GM12878 (cell line): ENCODE results near the gene OAF. TPM values are rescaled to one million over a fixed set of nuclear protein-coding genes. Genes with fewer than 3 reads are reported as not detected.

ENCODE experiments used
- ATAC-seq: fragments of 200-7000 bp; cut with Tn5 transposase; 3 replicates; pipeline ENCODE4 v1.9.1; 2020; ENCODE audit warnings: mild to moderate bottlenecking, moderate library complexity
- BruUV-seq: library from RNA; stranded (reverse); fragments of 400-500 nt; replicated peaks from 2 replicates; lab custom pipeline; 2021; lab: Mats Ljungman, UMichigan
- CTCF ChIA-PET: fragments of 300-600 bp; sonication (Branson Sonifier 250); formaldehyde crosslinking; extraction: SDS; loops from one replicate; lab custom pipeline; 2021; ENCODE audit warnings: inconsistent platforms; lab: Yijun Ruan, JAX
- POLR2A ChIA-PET: fragments of 350-600 bp; formaldehyde crosslinking; extraction: SDS; loops from one replicate; lab custom pipeline; 2021; ENCODE audit warnings: inconsistent platforms; lab: Charles Lee
- RAD21 ChIA-PET: fragments of 300-600 bp; sonication (Branson Sonifier 250); formaldehyde crosslinking; loops from one replicate; lab custom pipeline; 2023; ENCODE audit warnings: antibody characterized with exemption; ENCODE audit not compliant: unreplicated experiment; lab: Charles Lee
- SMC1A ChIA-PET: fragments of 300-600 bp; sonication (Branson Sonifier 250); formaldehyde crosslinking; loops from one replicate; lab custom pipeline; 2023; ENCODE audit not compliant: unreplicated experiment, uncharacterized antibody; lab: Charles Lee
- DNase-seq: peaks from one replicate; pipeline ENCODE4 v3.0.0-alpha.2; 2011; ENCODE audit warnings: low read depth, low spot score
- FAIRE-seq: peaks from 3 replicates; lab custom pipeline; 2011; peaks lifted over from hg19 to GRCh38; lab: Jason Lieb, UNC
- H2AFZ ChIP-seq: 2 replicates; pipeline ENCODE4 v1.6.0; 2011; ENCODE audit warnings: low read depth, low read length, control low read depth; ENCODE audit not compliant: control insufficient read depth
- H3K27ac ChIP-seq: 2 replicates; pipeline ENCODE4 v1.5.1; 2011; ENCODE audit warnings: control low read depth; ENCODE audit not compliant: control insufficient read depth, insufficient read depth
- H3K27me3 ChIP-seq, 2 experiments: replicated peaks in 1 of 2; 2 replicates each; pipeline versions ENCODE4 v1.6.0 to v1.6.1; 2011; ENCODE audit warnings: low read length in 1 of 2; ENCODE audit not compliant: control insufficient read depth in 2 of 2, insufficient read depth in 2 of 2
- H3K36me3 ChIP-seq, 2 experiments: 2 replicates each; pipeline ENCODE4 v1.5.1; 2011; ENCODE audit warnings: low read length in 1 of 2; ENCODE audit not compliant: control insufficient read depth in 2 of 2, insufficient read depth in 2 of 2
- H3K4me1 ChIP-seq: 2 replicates; pipeline ENCODE4 v1.6.1; 2011; ENCODE audit warnings: mild to moderate bottlenecking, low read length, moderate library complexity, mixed read lengths; ENCODE audit not compliant: control insufficient read depth, insufficient read depth
- H3K4me2 ChIP-seq: 2 replicates; pipeline ENCODE4 v1.6.0; 2011; ENCODE audit warnings: control low read depth; ENCODE audit not compliant: control insufficient read depth, insufficient read depth
- H3K4me3 ChIP-seq: fragments of 200-600 bp; sonication (generic); 2 replicates; pipeline ENCODE4 v1.5.1; 2016
- H3K79me2 ChIP-seq: 2 replicates; pipeline ENCODE4 v1.6.0; 2011; ENCODE audit warnings: low read length; ENCODE audit not compliant: control insufficient read depth, insufficient read depth
- H3K9ac ChIP-seq: 2 replicates; pipeline ENCODE4 v1.8.0; 2011; ENCODE audit warnings: low read length, control low read depth, mixed read lengths; ENCODE audit not compliant: control insufficient read depth, insufficient read depth
- H3K9me3 ChIP-seq: replicated peaks from 3 replicates; pipeline ENCODE4 v1.5.1; 2011; ENCODE audit warnings: mild to moderate bottlenecking, low read length; ENCODE audit not compliant: control insufficient read depth, insufficient read depth
- H4K20me1 ChIP-seq: 2 replicates; pipeline ENCODE4 v1.6.0; 2011; ENCODE audit not compliant: control insufficient read depth, insufficient read depth
- MXI1 ChIP-seq: fragments of 150-350 bp; IDR thresholded peaks from 2 replicates; pipeline ENCODE4 v1.6.1; 2011; ENCODE audit warnings: low read depth, mild to moderate bottlenecking, inconsistent platforms, low read length, improper control_type of control experiment
- NR2C1 ChIP-seq: fragments of 450-650 bp; IDR thresholded peaks from 2 replicates; pipeline ENCODE4 v1.6.1; 2017; ENCODE audit warnings: antibody characterized with exemption, mild to moderate bottlenecking, moderate library complexity
- PML ChIP-seq: IDR thresholded peaks from 2 replicates; pipeline ENCODE4 v1.6.1; 2012; ENCODE audit warnings: low read length, inconsistent platforms
- REST ChIP-seq: IDR thresholded peaks from 2 replicates; pipeline ENCODE4 v1.6.1; 2012; ENCODE audit warnings: mild to moderate bottlenecking, low read depth, low read length
- SMAD5 ChIP-seq: IDR thresholded peaks from 2 replicates; pipeline ENCODE4 v1.6.1; 2016; ENCODE audit warnings: antibody characterized with exemption, low read depth
- SP1 ChIP-seq: IDR thresholded peaks from one replicate; pipeline ENCODE4 v1.6.1; 2011; ENCODE audit warnings: low read depth, low read length
- SRF ChIP-seq, 2 experiments: IDR thresholded peaks; 2 replicates each; pipeline ENCODE4 v1.6.1; 2011; ENCODE audit warnings: low read depth in 2 of 2, low read length in 2 of 2, mild to moderate bottlenecking in 1 of 2, moderate library complexity in 1 of 2
- STAT1 ChIP-seq: fragments of 450-650 bp; conservative IDR thresholded peaks from 2 replicates; pipeline ENCODE4 v1.6.1; 2014; ENCODE audit warnings: antibody characterized with exemption, mild to moderate bottlenecking
- WGBS: methylation state at CpG from one replicate; pipeline ENCODE4 v1.1.6; 2016; ENCODE audit warnings: low lambda C conversion rate; ENCODE audit not compliant: insufficient replicate concordance, insufficient coverage; ENCODE audit errors: missing lambda C conversion rate; 5-methylcytosine and 5-hydroxymethylcytosine counted together
- in situ Hi-C: fragments of 300-500 bp; cut with MboI; formaldehyde crosslinking; loops from 9 replicates; pipeline ENCODE4 v1.14.3; 2018; ENCODE audit warnings: mixed read lengths
- intact Hi-C: fragments of 100-400 bp; cut with micrococcal nuclease; formaldehyde crosslinking; loops from one replicate; pipeline ENCODE4 v1.14.2; 2022; ENCODE audit not compliant: unreplicated experiment
- polyA plus RNA-seq, 11 experiments: library from polyadenylated mRNA; depleted of rRNA in 4 of 11; unstranded in 6 of 11; stranded (reverse) in 5 of 11; fragments of >200 nt; fragmentation: Nextera tagmentation in 4 of 11; fragmentation: Illumina TruSeq in 1 of 11; extraction: Ambion mirVana in 4 of 11; extraction: Trizol in 1 of 11; gene quantifications; 1 replicate in 1 of 11; 2 replicates in 10 of 11; pipeline versions ENCODE4 v1.2.1 to v1.2.3, GENCODE V29; 2011 to 2016; ENCODE audit warnings: inconsistent platforms in 2 of 11, missing spikeins in 2 of 11, low read depth in 1 of 11
- total RNA-seq, 4 experiments: library from RNA; depleted of rRNA in 3 of 4; stranded (reverse); fragments of >200 nt in 3 of 4; fragmentation: Illumina TruSeq in 1 of 4; extraction: Trizol in 1 of 4; gene quantifications; 2 replicates each; pipeline versions ENCODE4 v1.2.1 to v1.2.3, GENCODE V29; 2013 to 2021
- TF ChIP-seq, protein P1 (sequence below): fragments of 450-650 bp; IDR thresholded peaks from 2 replicates; pipeline ENCODE4 v1.6.1; 2017; ENCODE audit warnings: mild to moderate bottlenecking, low read depth, inconsistent platforms; ENCODE audit not compliant: poor library complexity, severe bottlenecking
- TF ChIP-seq, protein P2 (sequence below): IDR thresholded peaks from 2 replicates; pipeline ENCODE4 v1.6.1; 2012; ENCODE audit warnings: low read depth, low read length, improper control_type of control experiment

The OAF gene
- total and polyA plus RNA-seq, 10 of the 15 experiments (the other 5 are each of a cell fraction or from before 2014, with no cell fraction given): 0.10 to 4.7 (median 1.1) TPM

DNA sequence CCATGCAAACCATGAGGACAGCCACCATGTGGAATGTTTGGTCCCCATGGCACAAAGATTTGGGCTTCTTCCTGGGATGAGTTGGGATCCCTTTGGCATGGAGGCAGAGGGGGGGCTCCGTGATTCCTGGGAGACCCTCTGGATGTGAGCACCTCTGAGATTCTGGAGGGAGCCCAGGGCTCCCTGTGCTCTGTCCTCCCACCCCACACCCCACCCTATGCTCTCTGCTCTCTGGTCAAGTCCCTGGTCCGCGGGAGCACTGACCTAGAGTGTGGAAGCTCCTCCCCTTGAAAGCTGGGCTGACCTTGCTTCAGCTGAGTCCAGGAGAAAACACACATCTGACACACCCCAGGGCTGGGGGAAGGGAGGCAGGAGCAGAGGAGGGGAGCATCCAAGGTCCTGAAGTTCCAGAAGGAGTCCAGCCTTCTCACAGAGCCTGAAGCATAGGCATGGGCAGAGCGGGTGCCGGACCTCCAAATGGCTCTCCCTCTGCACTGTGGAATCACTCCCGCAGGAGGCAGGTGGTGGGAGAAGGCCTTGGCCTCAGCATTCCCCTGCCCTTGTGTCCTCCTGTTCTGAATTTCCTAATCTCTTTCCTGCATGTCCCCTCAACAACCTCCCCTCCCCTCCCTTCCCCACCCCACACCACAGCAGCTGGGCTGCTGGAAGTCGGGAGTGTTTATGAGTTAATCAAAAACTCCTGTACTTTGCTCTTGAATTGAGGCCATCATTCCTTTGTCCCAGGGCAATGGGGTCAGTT is 25.7 kb upstream of the OAF start (continued):
- TF ChIP-seq NR2C1: no peak
- no peak for TF ChIP-seq SRF (IDR thresholded peaks at IDR 0.05; ENCODE audit: low read depth in 2 of 2, low read length in 2 of 2)
- no peak for TF ChIP-seq STAT1
- TF ChIP-seq MXI1: no peak
- no peak for TF ChIP-seq SP1
- no peak for TF ChIP-seq PML

GRCh38 chr11:120185706-120186455 is 25.0 kb upstream of the OAF start:
- DNase-seq: no peak
- no peak overlapping the region for H3K4me3 ChIP-seq
- 26% methylated on average over 3 of the region's 3 CpGs for WGBS
- FAIRE-seq: no peak
- no peaks in the 10 kb centered on the region for H3K9me3 ChIP-seq
- RAD21 ChIA-PET: interaction anchor here (1.1 kb wide), 1 partner anchor 50 kb away, joined by 3 read pairs; no protein-coding TSS in a partner anchor
- no peaks in the 10 kb centered on the region; a peak in 2 of 4 replicates for H3K27me3 ChIP-seq
- in situ Hi-C loops: no loop called here
- no peaks in the 10 kb centered on the region for H3K36me3 ChIP-seq
- H3K9ac ChIP-seq: no peak overlapping the region
- no TSS peak for BruUV-seq
- H2AFZ ChIP-seq: no peak overlapping the region
- H3K4me2 ChIP-seq: no peak overlapping the region
- ATAC-seq: peak; percentile 20; the same call in 1 of the 3 replicates
- H3K4me1 ChIP-seq: peaks cover 8% of the 10 kb centered on the region
- CTCF ChIA-PET: interaction anchor here (0.6 to 1.9 kb wide), 5 partner anchors 9 to 117 kb away, joined by 3 to 4 read pairs (median 3); no protein-coding TSS in a partner anchor
- POLR2A ChIA-PET: no interaction called here
- H4K20me1 ChIP-seq: no peaks in the 10 kb centered on the region
- intact Hi-C loops: no loop called here
- no peaks in the 10 kb centered on the region for H3K79me2 ChIP-seq
- SMC1A ChIA-PET: no interaction called here
- H3K27ac ChIP-seq: no peak overlapping the region
- TF ChIP-seq REST (no peak), SMAD5 (no peak)
- TF ChIP-seq, protein P1, sequence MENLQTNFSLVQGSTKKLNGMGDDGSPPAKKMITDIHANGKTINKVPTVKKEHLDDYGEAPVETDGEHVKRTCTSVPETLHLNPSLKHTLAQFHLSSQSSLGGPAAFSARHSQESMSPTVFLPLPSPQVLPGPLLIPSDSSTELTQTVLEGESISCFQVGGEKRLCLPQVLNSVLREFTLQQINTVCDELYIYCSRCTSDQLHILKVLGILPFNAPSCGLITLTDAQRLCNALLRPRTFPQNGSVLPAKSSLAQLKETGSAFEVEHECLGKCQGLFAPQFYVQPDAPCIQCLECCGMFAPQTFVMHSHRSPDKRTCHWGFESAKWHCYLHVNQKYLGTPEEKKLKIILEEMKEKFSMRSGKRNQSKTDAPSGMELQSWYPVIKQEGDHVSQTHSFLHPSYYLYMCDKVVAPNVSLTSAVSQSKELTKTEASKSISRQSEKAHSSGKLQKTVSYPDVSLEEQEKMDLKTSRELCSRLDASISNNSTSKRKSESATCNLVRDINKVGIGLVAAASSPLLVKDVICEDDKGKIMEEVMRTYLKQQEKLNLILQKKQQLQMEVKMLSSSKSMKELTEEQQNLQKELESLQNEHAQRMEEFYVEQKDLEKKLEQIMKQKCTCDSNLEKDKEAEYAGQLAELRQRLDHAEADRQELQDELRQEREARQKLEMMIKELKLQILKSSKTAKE: no peak
- TF ChIP-seq, protein P2, sequence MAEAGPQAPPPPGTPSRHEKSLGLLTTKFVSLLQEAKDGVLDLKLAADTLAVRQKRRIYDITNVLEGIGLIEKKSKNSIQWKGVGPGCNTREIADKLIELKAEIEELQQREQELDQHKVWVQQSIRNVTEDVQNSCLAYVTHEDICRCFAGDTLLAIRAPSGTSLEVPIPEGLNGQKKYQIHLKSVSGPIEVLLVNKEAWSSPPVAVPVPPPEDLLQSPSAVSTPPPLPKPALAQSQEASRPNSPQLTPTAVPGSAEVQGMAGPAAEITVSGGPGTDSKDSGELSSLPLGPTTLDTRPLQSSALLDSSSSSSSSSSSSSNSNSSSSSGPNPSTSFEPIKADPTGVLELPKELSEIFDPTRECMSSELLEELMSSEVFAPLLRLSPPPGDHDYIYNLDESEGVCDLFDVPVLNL: no peak
